Right lobe of liver (tissue), 4 donors: ENCODE measurements around the gene INVS.

ENCODE experiments used
- CTCF ChIP-seq, 4 donors: fragments of 200-600 bp in 3 of 4; fragments of 450-650 bp in 1 of 4; IDR thresholded peaks; one replicate each; pipeline versions ENCODE4 v1.5.1 to v1.8.0; 2016 to 2022; ENCODE audit warnings: antibody characterized with exemption in 4 of 4, mild to moderate bottlenecking in 2 of 4
- POLR2A ChIP-seq: fragments of 450-650 bp; IDR thresholded peaks from one replicate; pipeline ENCODE4 v1.6.1; 2017; ENCODE audit warnings: antibody characterized with exemption, mild to moderate bottlenecking
- donor health status: DM: no; HTN: no; CAD: no.
- donor health status: DM: no; HTN: no; CAD: no.
- donor health status: DM: no; HTN: yes; CAD: no.

- TF ChIP-seq POLR2A, result no peak
- no peak for TF ChIP-seq CTCF (IDR thresholded peaks at IDR 0.05)
Measured at GRCh38 chr9:100211476-100211875, 112.4 kb downstream of the INVS start.
